H9 (cell line): ENCODE results near the gene ANKRD2. TPM values are rescaled to one million over a fixed set of nuclear protein-coding genes. Genes with fewer than 3 reads are reported as not detected.

ENCODE experiments used
- DNase-seq: peaks from one replicate; pipeline ENCODE4 v3.0.0-alpha.2; 2017
- H2AFZ ChIP-seq: one replicate; pipeline ENCODE4 v1.6.1; 2013; ENCODE audit warnings: mild to moderate bottlenecking, low read length, control low read depth, moderate library complexity
- H2AK5ac ChIP-seq: 2 replicates; pipeline ENCODE4 v1.6.1; 2013; ENCODE audit warnings: low read length, control low read depth, mixed read lengths; ENCODE audit not compliant: insufficient read length
- H2BK120ac ChIP-seq: one replicate; pipeline ENCODE4 v1.6.1; 2013; ENCODE audit warnings: low read depth, mild to moderate bottlenecking, low read length, control low read depth, inconsistent platforms; ENCODE audit not compliant: poor library complexity, severe bottlenecking
- H2BK12ac ChIP-seq: 2 replicates; pipeline ENCODE4 v1.6.1; 2013; ENCODE audit warnings: low read length, control low read depth, mixed read lengths, low read depth; ENCODE audit not compliant: insufficient read length
- H2BK15ac ChIP-seq: 2 replicates; pipeline ENCODE4 v1.6.1; 2013; ENCODE audit warnings: low read depth, low read length, control low read depth
- H2BK20ac ChIP-seq: one replicate; pipeline ENCODE4 v1.6.1; 2013; ENCODE audit warnings: low read depth, mild to moderate bottlenecking, low read length, control low read depth, inconsistent platforms; ENCODE audit not compliant: poor library complexity, severe bottlenecking
- H2BK5ac ChIP-seq: 2 replicates; pipeline ENCODE4 v1.6.1; 2013; ENCODE audit warnings: low read length, control low read depth, mixed read lengths; ENCODE audit not compliant: insufficient read length
- H3K14ac ChIP-seq: 2 replicates; pipeline ENCODE4 v1.6.1; 2013; ENCODE audit warnings: low read length, control low read depth; ENCODE audit not compliant: insufficient read depth
- H3K18ac ChIP-seq: 2 replicates; pipeline ENCODE4 v1.6.1; 2013; ENCODE audit warnings: low read depth, mild to moderate bottlenecking, mixed read lengths, low read length, control low read depth; ENCODE audit not compliant: insufficient read length
- H3K23ac ChIP-seq: 2 replicates; pipeline ENCODE4 v1.6.1; 2013; ENCODE audit warnings: low read length, control low read depth, mixed read lengths, low read depth; ENCODE audit not compliant: insufficient read length
- H3K23me2 ChIP-seq: 2 replicates; pipeline ENCODE4 v1.6.1; 2013; ENCODE audit warnings: low read depth, mild to moderate bottlenecking, mixed read lengths, low read length, control low read depth; ENCODE audit not compliant: insufficient read length, poor library complexity, severe bottlenecking
- H3K27ac ChIP-seq: 2 replicates; pipeline ENCODE4 v1.5.1; 2013; ENCODE audit warnings: low read length, control low read depth, mixed read lengths, low read depth; ENCODE audit not compliant: insufficient read length
- H3K27me3 ChIP-seq: 2 replicates; pipeline ENCODE4 v1.6.1; 2013; ENCODE audit warnings: low read length, control low read depth, inconsistent platforms; ENCODE audit not compliant: insufficient read depth
- H3K4ac ChIP-seq: 2 replicates; pipeline ENCODE4 v1.6.1; 2013; ENCODE audit warnings: low read depth, mild to moderate bottlenecking, control low read depth, inconsistent platforms, low read length, moderate library complexity
- H3K4me1 ChIP-seq: 2 replicates; pipeline ENCODE4 v1.6.1; 2013; ENCODE audit warnings: low read length, control low read depth, inconsistent platforms; ENCODE audit not compliant: insufficient read depth
- H3K4me2 ChIP-seq: 2 replicates; pipeline ENCODE4 v1.6.1; 2013; ENCODE audit warnings: low read length, control low read depth, mixed read lengths; ENCODE audit not compliant: insufficient read length, insufficient read depth
- H3K56ac ChIP-seq: 2 replicates; pipeline ENCODE4 v1.6.1; 2013; ENCODE audit warnings: low read depth, mild to moderate bottlenecking, mixed read lengths, low read length, control low read depth; ENCODE audit not compliant: insufficient read length
- H3K79me1 ChIP-seq: 2 replicates; pipeline ENCODE4 v1.6.1; 2013; ENCODE audit warnings: low read depth, mild to moderate bottlenecking, moderate library complexity, low read length, control low read depth, inconsistent platforms; ENCODE audit not compliant: insufficient read depth, poor library complexity, severe bottlenecking
- H3K79me2 ChIP-seq: 2 replicates; pipeline ENCODE4 v1.6.1; 2013; ENCODE audit warnings: low read length, control low read depth, inconsistent platforms; ENCODE audit not compliant: insufficient read depth
- H3K9ac ChIP-seq: 2 replicates; pipeline ENCODE4 v1.6.1; 2013; ENCODE audit warnings: low read length, control low read depth, mixed read lengths; ENCODE audit not compliant: insufficient read length; ENCODE audit errors: extremely low read depth
- H3K9me3 ChIP-seq: one replicate; pipeline ENCODE4 v1.6.1; 2013; ENCODE audit warnings: low read depth, low read length, inconsistent platforms; ENCODE audit not compliant: control insufficient read depth
- H3T11ph ChIP-seq: one replicate; pipeline ENCODE4 v1.6.1; 2013; ENCODE audit warnings: mild to moderate bottlenecking, low read length, control low read depth, inconsistent platforms
- H4K20me1 ChIP-seq: one replicate; pipeline ENCODE4 v1.6.1; 2013; ENCODE audit not compliant: control insufficient read depth, insufficient read length, insufficient read depth
- H4K5ac ChIP-seq: 2 replicates; pipeline ENCODE4 v1.6.1; 2013; ENCODE audit warnings: low read depth, mild to moderate bottlenecking, mixed read lengths, low read length, control low read depth; ENCODE audit not compliant: insufficient read length
- H4K8ac ChIP-seq: replicated peaks from 2 replicates; pipeline ENCODE4 v1.6.1; 2013; ENCODE audit warnings: low read length, control low read depth, mixed read lengths, low read depth; ENCODE audit not compliant: insufficient read length
- H4K91ac ChIP-seq: 2 replicates; pipeline ENCODE4 v1.6.1; 2013; ENCODE audit warnings: low read depth, mild to moderate bottlenecking, moderate library complexity, mixed read lengths, low read length, control low read depth; ENCODE audit not compliant: insufficient read length
- H3K27ac Mint-ChIP-seq, 3 experiments: 2 replicates in 2 of 3; 3 replicates in 1 of 3; pipeline ENCODE4 v1.8.0; 2020 to 2021; ENCODE audit warnings: mixed read lengths in 3 of 3, mild to moderate bottlenecking in 1 of 3, moderate library complexity in 1 of 3
- H3K27me3 Mint-ChIP-seq: 2 replicates; pipeline ENCODE4 v1.8.0; 2021; ENCODE audit warnings: low read depth, mild to moderate bottlenecking, moderate library complexity, mixed read lengths
- H3K36me3 Mint-ChIP-seq, 3 experiments: 2 replicates in 2 of 3; 3 replicates in 1 of 3; pipeline ENCODE4 v1.8.0; 2020 to 2021; ENCODE audit warnings: low read depth in 3 of 3, mixed read lengths in 3 of 3; ENCODE audit not compliant: insufficient read depth in 1 of 3
- H3K4me1 Mint-ChIP-seq, 2 experiments: 2 replicates each; pipeline ENCODE4 v1.8.0; 2020; ENCODE audit warnings: mixed read lengths in 2 of 2
- H3K4me3 Mint-ChIP-seq, 2 experiments: 2 replicates in 1 of 2; 3 replicates in 1 of 2; pipeline ENCODE4 v1.8.0; 2020 to 2021; ENCODE audit warnings: mild to moderate bottlenecking in 2 of 2, mixed read lengths in 2 of 2, moderate library complexity in 1 of 2
- H3K9me3 Mint-ChIP-seq, 2 experiments: 2 replicates in 1 of 2; 3 replicates in 1 of 2; pipeline ENCODE4 v1.8.0; 2020; ENCODE audit warnings: mild to moderate bottlenecking in 2 of 2, mixed read lengths in 2 of 2, moderate library complexity in 1 of 2
- CTCF ChIP-seq: fragments of 200-600 bp; sonication (generic); conservative IDR thresholded peaks from 3 replicates; pipeline ENCODE4 v1.8.0; 2021; ENCODE audit warnings: antibody characterized with exemption, mild to moderate bottlenecking
- WGBS: extraction: QIAGEN DNeasy Blood & Tissue Kit; methylation state at CpG from one replicate; pipeline ENCODE4 v1.1.7; 2013; ENCODE audit warnings: missing lambda C conversion rate, low lambda C conversion rate, mixed read lengths; ENCODE audit not compliant: insufficient read length; ENCODE audit errors: extremely low coverage; 5-methylcytosine and 5-hydroxymethylcytosine counted together
- total RNA-seq: library from RNA; stranded (reverse); gene quantifications from 2 replicates; pipeline ENCODE4 v1.2.1, GENCODE V29; 2021

The ANKRD2 gene
- total RNA-seq, 1 experiment from 2014 or later, result not detected

GRCh38 chr10:97549587-97550322, 22.8 kb upstream of the ANKRD2 start:
- no peak overlapping the region for H3K27ac ChIP-seq
- H3K9me3 ChIP-seq, result no peaks in the 10 kb centered on the region
- no peak overlapping the region for H3T11ph ChIP-seq
- no peak overlapping the region for H3K23ac ChIP-seq
- DNase-seq, result peak; percentile 66
- H3K4ac ChIP-seq, result no peak overlapping the region
- no peak overlapping the region for H3K4me2 ChIP-seq
- H3K4me1 ChIP-seq, result peaks cover 6% of the 10 kb centered on the region; the same call in 1 of the 2 replicates
- H4K91ac ChIP-seq, result no peak overlapping the region
- peaks cover 29 to 41% of the 10 kb centered on the region in 2 experiments for H3K4me1 Mint-ChIP-seq
- H3K18ac ChIP-seq, result peak overlapping the region; percentile 13
- no peak overlapping the region for H3K4me3 Mint-ChIP-seq
- TF ChIP-seq CTCF, result no peak
- H2BK12ac ChIP-seq, result no peak overlapping the region
- no peak overlapping the region for H4K8ac ChIP-seq
- no peak overlapping the region for H2AK5ac ChIP-seq
- no peaks in the 10 kb centered on the region for H3K9me3 Mint-ChIP-seq
- H3K79me2 ChIP-seq, result no peaks in the 10 kb centered on the region; the same call in 1 of the 2 replicates
- WGBS, result no CpG with 5 or more reads among the region's 13 CpGs
- no peak overlapping the region for H2BK120ac ChIP-seq
- peak overlapping the region; percentile 44; the same call in 1 of the 2 replicates for H3K14ac ChIP-seq
- H3K56ac ChIP-seq, result no peak overlapping the region
- no peaks in the 10 kb centered on the region for H3K79me1 ChIP-seq
- H3K9ac ChIP-seq, result no peak overlapping the region
- H2BK15ac ChIP-seq, result no peak overlapping the region
- H2BK5ac ChIP-seq, result no peak overlapping the region
- H3K36me3 Mint-ChIP-seq, result peaks cover 0 to 1% (median 0%) of the 10 kb centered on the region in 3 experiments; a peak in 3 of 7 replicates
- H4K5ac ChIP-seq, result no peak overlapping the region
- H3K27me3 ChIP-seq, result no peaks in the 10 kb centered on the region
- H2AFZ ChIP-seq, result no peak overlapping the region
- H2BK20ac ChIP-seq, result no peak overlapping the region
- no peaks in the 10 kb centered on the region for H3K27me3 Mint-ChIP-seq
- H3K27ac Mint-ChIP-seq, result peak overlapping the region; percentile 27 to 66 (median 53); a peak in 5 of 7 replicates
- H4K20me1 ChIP-seq, result no peaks in the 10 kb centered on the region
- no peaks in the 10 kb centered on the region for H3K23me2 ChIP-seq
